Adrenal gland (tissue), 5 donors: ENCODE results near the gene ZNF436.

Experiments
- CTCF ChIP-seq, 6 experiments: fragments of 450-650 bp in 4 of 6; fragments of 200-600 bp in 2 of 6; sonication (generic) in 1 of 6; IDR thresholded peaks; 1 replicate in 5 of 6; 2 replicates in 1 of 6; pipeline versions ENCODE4 v1.5.1 to v1.8.0; 2016 to 2021; ENCODE audit warnings: antibody characterized with exemption in 6 of 6, mild to moderate bottlenecking in 2 of 6, moderate library complexity in 1 of 6
- POLR2A ChIP-seq, 2 donors: fragments of 450-650 bp; IDR thresholded peaks; one replicate each; pipeline ENCODE4 v1.6.1; 2017; ENCODE audit warnings: antibody characterized with exemption in 2 of 2, mild to moderate bottlenecking in 2 of 2, moderate library complexity in 1 of 2
- donor health status: DM: no; HTN: no; CAD: no.

GRCh38 chr1:23419180-23419579, 49.5 kb upstream of the ZNF436 start:
- no peak for TF ChIP-seq CTCF (IDR thresholded peaks at IDR 0.05)
- TF ChIP-seq POLR2A (IDR thresholded peaks at IDR 0.05) = no peak
